B cell (primary cell): Measurements from ENCODE around the gene KAZN. TPM values are rescaled to one million over a fixed set of nuclear protein-coding genes. Genes with fewer than 3 reads are reported as not detected.

Experiments
- ATAC-seq: fragments of 200-7000 bp; cut with Tn5 transposase; one replicate; pipeline ENCODE4 v1.10.0; 2021; ENCODE audit warnings: low read depth, mild to moderate bottlenecking, moderate number of reproducible peaks, moderate library complexity
- CTCF ChIA-PET: fragments of 350-600 bp; sonication (Branson Sonifier 250); formaldehyde crosslinking; loops from one replicate; lab custom pipeline; 2021; ENCODE audit warnings: antibody characterized with exemption, inconsistent platforms; lab: Charles Lee
- POLR2A ChIA-PET: fragments of 350-600 bp; sonication (Branson Sonifier 250); formaldehyde crosslinking; loops from one replicate; lab custom pipeline; 2021; ENCODE audit warnings: antibody characterized with exemption; lab: Charles Lee
- DNase-seq: peaks from one replicate; pipeline ENCODE4 v3.0.0; 2013
- H2AFZ ChIP-seq: 2 replicates; pipeline ENCODE4 v1.6.1; 2012; ENCODE audit warnings: mild to moderate bottlenecking, low read depth, low read length; ENCODE audit not compliant: insufficient read depth, poor library complexity, severe bottlenecking
- H3K27ac ChIP-seq, 2 donors: 1 replicate in 1 of 2; 2 replicates in 1 of 2; pipeline ENCODE4 v1.5.1; 2012 to 2013; ENCODE audit warnings: low read length in 2 of 2, mild to moderate bottlenecking in 2 of 2, moderate library complexity in 1 of 2
- H3K27me3 ChIP-seq, 4 experiments: fragments of 200-600 bp in 1 of 4; sonication (generic) in 1 of 4; replicated peaks in 1 of 4; 1 replicate in 2 of 4; 2 replicates in 2 of 4; pipeline versions ENCODE4 v1.6.1 to v1.7.0; 2013 to 2016; ENCODE audit warnings: low read length in 3 of 4, mild to moderate bottlenecking in 2 of 4, mixed read lengths in 1 of 4, moderate library complexity in 1 of 4; ENCODE audit not compliant: insufficient read depth in 4 of 4, control insufficient read depth in 3 of 4; ENCODE audit errors: control extremely low read depth in 1 of 4
- H3K36me3 ChIP-seq, 2 experiments: replicated peaks in 1 of 2; 1 replicate in 1 of 2; 2 replicates in 1 of 2; pipeline versions ENCODE4 v1.6.1 to v1.7.1; 2013; ENCODE audit warnings: low read length in 1 of 2; ENCODE audit not compliant: insufficient read depth in 2 of 2, control insufficient read depth in 1 of 2; ENCODE audit errors: control extremely low read depth in 1 of 2, extremely low read depth in 1 of 2
- H3K4me1 ChIP-seq, 2 donors: fragments of 200-600 bp in 1 of 2; sonication (generic) in 1 of 2; 1 replicate in 1 of 2; 2 replicates in 1 of 2; pipeline versions ENCODE4 v1.5.1 to v1.6.1; 2013 to 2017; ENCODE audit warnings: low read length in 2 of 2; ENCODE audit not compliant: control insufficient read depth in 2 of 2, insufficient read depth in 2 of 2
- H3K4me2 ChIP-seq: replicated peaks from 2 replicates; pipeline ENCODE3; 2012; ENCODE audit warnings: mild to moderate bottlenecking, low read depth, low read length; ENCODE audit not compliant: poor library complexity, severe bottlenecking
- H3K4me3 ChIP-seq, 5 experiments: fragments of 200-600 bp in 1 of 5; sonication (generic) in 1 of 5; 1 replicate in 3 of 5; 2 replicates in 2 of 5; pipeline versions ENCODE4 v1.5.1 to v1.7.0; 2011 to 2016; ENCODE audit warnings: low read length in 4 of 5, mild to moderate bottlenecking in 4 of 5, low read depth in 2 of 5, control low read depth in 1 of 5, moderate library complexity in 1 of 5; ENCODE audit not compliant: insufficient read depth in 1 of 5; ENCODE audit errors: control extremely low read depth in 1 of 5, extremely low read depth in 1 of 5
- H3K79me2 ChIP-seq: fragments of 200-600 bp; sonication (generic); one replicate; pipeline ENCODE4 v1.6.0; 2016; ENCODE audit warnings: low read length; ENCODE audit not compliant: control insufficient read depth, insufficient read depth
- H3K9ac ChIP-seq: fragments of 200-600 bp; sonication (generic); 2 replicates; pipeline ENCODE4 v1.6.1; 2017; ENCODE audit warnings: mild to moderate bottlenecking, low read length, moderate library complexity
- H3K9me3 ChIP-seq, 3 donors: one replicate each; pipeline versions ENCODE4 v1.6.1 to v1.7.1; 2013; ENCODE audit warnings: low read length in 2 of 3; ENCODE audit not compliant: control insufficient read depth in 2 of 3, insufficient read depth in 1 of 3; ENCODE audit errors: control extremely low read depth in 1 of 3
- H4K20me1 ChIP-seq: 2 replicates; pipeline ENCODE4 v1.6.0; 2012; ENCODE audit warnings: mild to moderate bottlenecking, low read length; ENCODE audit not compliant: insufficient read depth, control insufficient read depth, poor library complexity, severe bottlenecking
- H3K27ac Mint-ChIP-seq: one replicate; pipeline ENCODE4 v1.8.0; 2021; ENCODE audit warnings: mixed read lengths
- H3K27me3 Mint-ChIP-seq: one replicate; pipeline ENCODE4 v1.8.0; 2021; ENCODE audit warnings: mixed read lengths
- H3K4me1 Mint-ChIP-seq: one replicate; pipeline ENCODE4 v1.8.0; 2021; ENCODE audit warnings: mixed read lengths
- H3K4me3 Mint-ChIP-seq: one replicate; pipeline ENCODE4 v1.8.0; 2021; ENCODE audit warnings: mixed read lengths
- H3K9me3 Mint-ChIP-seq: one replicate; pipeline ENCODE4 v1.8.0; 2022; ENCODE audit warnings: mixed read lengths; ENCODE audit not compliant: insufficient read depth
- EZH2 ChIP-seq: IDR thresholded peaks from 2 replicates; pipeline ENCODE4 v1.6.1; 2012; ENCODE audit warnings: borderline replicate concordance, low read depth, mild to moderate bottlenecking, moderate library complexity, low read length; ENCODE audit not compliant: insufficient read depth, poor library complexity, severe bottlenecking
- WGBS: methylation state at CpG from one replicate; pipeline ENCODE4 v1.1.5; 2013; ENCODE audit warnings: missing lambda C conversion rate; ENCODE audit not compliant: insufficient coverage; 5-methylcytosine and 5-hydroxymethylcytosine counted together
- intact Hi-C: fragments of 100-400 bp; cut with micrococcal nuclease; formaldehyde crosslinking; loops from one replicate; pipeline ENCODE4 v1.10.0; 2022
- polyA plus RNA-seq: library from polyadenylated mRNA; depleted of rRNA; stranded (reverse); fragments of >200 nt; gene quantifications from 2 replicates; pipeline ENCODE4 v1.2.3, GENCODE V29; 2012
- total RNA-seq, 2 donors: library from RNA; stranded (reverse); fragments of 120-200 nt in 1 of 2; gene quantifications; 1 replicate in 1 of 2; 2 replicates in 1 of 2; pipeline versions ENCODE4 v1.2.3 to v1.2.4, GENCODE V29; 2013 to 2022
- TF ChIP-seq, protein P1 (sequence below): fragments of 200-600 bp; IDR thresholded peaks from one replicate; pipeline ENCODE4 v1.8.0; 2022; ENCODE audit warnings: antibody characterized with exemption, mild to moderate bottlenecking

The KAZN gene
- total and polyA plus RNA-seq, 2 donors (not counting 1 experiment from before 2014, with no cell fraction given): 0.13 to 0.39 TPM

DNA sequence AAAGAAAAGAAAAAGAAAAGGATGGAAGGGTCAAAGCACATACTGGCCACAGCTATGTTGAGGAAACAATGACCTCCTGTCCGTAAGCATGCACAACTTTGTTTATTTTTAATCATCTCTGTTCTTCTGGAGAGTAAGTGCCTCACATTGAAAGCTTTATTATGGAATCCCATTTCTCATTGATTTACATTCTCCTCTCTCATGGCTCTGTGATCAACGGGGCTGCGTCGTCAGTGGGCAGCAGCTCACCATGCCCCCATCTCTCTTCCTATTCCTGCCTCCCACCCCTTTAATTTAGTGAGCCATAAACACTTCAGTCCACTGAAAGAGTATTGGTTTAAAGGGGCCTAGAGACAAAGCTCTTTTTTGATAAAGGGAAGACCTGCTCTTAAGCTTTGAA, 98.9 kb downstream of the KAZN start:
- TF ChIP-seq, protein P1, sequence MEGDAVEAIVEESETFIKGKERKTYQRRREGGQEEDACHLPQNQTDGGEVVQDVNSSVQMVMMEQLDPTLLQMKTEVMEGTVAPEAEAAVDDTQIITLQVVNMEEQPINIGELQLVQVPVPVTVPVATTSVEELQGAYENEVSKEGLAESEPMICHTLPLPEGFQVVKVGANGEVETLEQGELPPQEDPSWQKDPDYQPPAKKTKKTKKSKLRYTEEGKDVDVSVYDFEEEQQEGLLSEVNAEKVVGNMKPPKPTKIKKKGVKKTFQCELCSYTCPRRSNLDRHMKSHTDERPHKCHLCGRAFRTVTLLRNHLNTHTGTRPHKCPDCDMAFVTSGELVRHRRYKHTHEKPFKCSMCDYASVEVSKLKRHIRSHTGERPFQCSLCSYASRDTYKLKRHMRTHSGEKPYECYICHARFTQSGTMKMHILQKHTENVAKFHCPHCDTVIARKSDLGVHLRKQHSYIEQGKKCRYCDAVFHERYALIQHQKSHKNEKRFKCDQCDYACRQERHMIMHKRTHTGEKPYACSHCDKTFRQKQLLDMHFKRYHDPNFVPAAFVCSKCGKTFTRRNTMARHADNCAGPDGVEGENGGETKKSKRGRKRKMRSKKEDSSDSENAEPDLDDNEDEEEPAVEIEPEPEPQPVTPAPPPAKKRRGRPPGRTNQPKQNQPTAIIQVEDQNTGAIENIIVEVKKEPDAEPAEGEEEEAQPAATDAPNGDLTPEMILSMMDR: no peak
- intact Hi-C loops: no loop called here
- Histone ChIP-seq H3K27me3 (peaks cover 0 to 7% (median 0%) of the 10 kb centered on the region in 4 experiments), H3K9me3 (no peaks in the 10 kb centered on the region), H3K4me3 (no peak overlapping the region), H3K27ac (no peak overlapping the region), H2AFZ (no peak overlapping the region), H4K20me1 (no peaks in the 10 kb centered on the region), H3K4me2 (no peak overlapping the region), H3K4me1 (no peaks in the 10 kb centered on the region), H3K36me3 (no peaks in the 10 kb centered on the region), H3K9ac (no peak overlapping the region), H3K79me2 (no peaks in the 10 kb centered on the region)
- Mint-ChIP-seq H3K27me3 (peaks cover 6% of the 10 kb centered on the region), H3K4me3 (no peak overlapping the region), H3K9me3 (no peaks in the 10 kb centered on the region), H3K27ac (no peak overlapping the region), H3K4me1 (no peaks in the 10 kb centered on the region)
- WGBS: 100% methylated on average over 1 of the region's 4 CpGs
- ATAC-seq: no peak
- no peak for DNase-seq
- ChIA-PET POLR2A (no interaction called here), CTCF (no interaction called here)

DNA sequence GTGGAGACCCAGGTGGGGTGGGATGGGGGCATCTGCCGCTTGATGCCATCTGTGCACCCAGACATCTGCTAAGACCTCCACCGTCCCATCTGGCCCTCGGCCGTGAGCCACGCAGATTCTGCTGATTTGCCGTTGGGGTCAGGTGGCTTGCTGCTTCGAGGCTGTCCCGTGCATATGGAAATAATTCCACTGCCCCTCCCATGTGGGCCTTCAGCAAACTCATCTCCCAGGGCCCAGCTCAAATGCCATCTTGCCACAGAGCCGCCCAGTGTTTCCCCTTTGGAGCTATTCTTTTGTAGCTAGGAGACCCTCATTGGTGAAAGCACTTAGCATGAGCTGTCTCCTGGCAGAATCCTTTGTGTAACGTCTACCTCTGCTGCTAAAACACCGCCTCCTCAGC, 99.8 kb downstream of the KAZN start:
- no peak overlapping the region for H2AFZ ChIP-seq
- TF ChIP-seq EZH2: no peak
- TF ChIP-seq, protein P1: no peak
- WGBS: 87% methylated on average over 10 of the region's 11 CpGs
- ChIA-PET CTCF (no interaction called here), POLR2A (no interaction called here)
- no peak overlapping the region for H3K4me3 ChIP-seq
- H3K4me2 ChIP-seq: no peak overlapping the region
- Mint-ChIP-seq H3K9me3 (no peaks in the 10 kb centered on the region), H3K27me3 (peaks cover 5% of the 10 kb centered on the region), H3K4me1 (no peaks in the 10 kb centered on the region), H3K4me3 (no peak overlapping the region), H3K27ac (no peak overlapping the region)
- no peaks in the 10 kb centered on the region for H3K9me3 ChIP-seq
- no peaks in the 10 kb centered on the region for H3K4me1 ChIP-seq
- intact Hi-C loops: no loop called here
- H3K36me3 ChIP-seq: no peaks in the 10 kb centered on the region
- ATAC-seq (no peak), DNase-seq (no peak)
- H3K27ac ChIP-seq: no peak overlapping the region
- H4K20me1 ChIP-seq: no peaks in the 10 kb centered on the region
- H3K9ac ChIP-seq: no peak overlapping the region
- H3K79me2 ChIP-seq: no peaks in the 10 kb centered on the region
- peaks cover 0 to 7% (median 0%) of the 10 kb centered on the region in 4 experiments for H3K27me3 ChIP-seq
